Measurements from ENCODE around the gene KBTBD2. TPM values are rescaled to one million over a fixed set of nuclear protein-coding genes. Genes with fewer than 3 reads are reported as not detected.

Gene KBTBD2
- total RNA-seq: 62.9 and 81.2 TPM in 2 replicates

DNA sequence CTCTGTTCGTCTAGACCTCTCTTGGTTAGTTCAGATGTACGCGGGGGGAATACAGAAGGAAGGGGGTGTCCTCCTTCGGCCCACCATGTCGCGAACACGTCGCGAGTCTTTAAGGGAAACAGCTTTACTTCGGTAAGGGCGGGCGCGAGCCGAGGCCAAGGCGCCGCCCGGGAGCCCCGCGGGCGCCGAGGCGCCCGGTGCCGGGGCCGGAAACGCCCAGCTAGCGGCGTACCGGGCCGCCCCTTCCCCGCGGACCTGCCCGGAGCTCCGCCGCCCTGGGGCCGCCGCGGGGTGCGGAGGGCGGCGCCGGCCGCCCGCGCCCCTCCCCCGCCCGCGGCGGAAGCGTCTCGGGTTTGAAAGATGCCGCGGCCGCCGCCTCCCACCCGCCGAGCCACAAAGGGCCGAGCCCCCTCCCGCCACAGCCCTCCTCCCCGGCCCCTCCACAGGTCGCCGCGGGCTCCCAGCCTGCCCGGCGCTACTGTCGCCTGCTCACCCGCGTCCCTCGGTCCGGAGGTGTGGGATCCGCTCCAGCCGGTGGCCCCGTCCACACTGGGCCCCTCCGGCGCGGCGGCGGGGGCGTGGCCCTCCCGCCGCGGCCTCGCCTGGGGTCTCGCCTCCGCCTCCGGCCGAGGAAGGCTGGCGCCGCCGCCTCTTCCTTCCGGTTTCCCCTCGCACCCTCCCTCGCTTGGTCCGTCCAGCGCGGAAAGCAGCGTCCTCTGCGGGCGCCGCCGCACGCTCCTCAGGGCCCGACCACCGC, at the start of gene KBTBD2:
KBTBD2 (minus strand) TSS at position 718 of the 757 bp plus-strand sequence. CDS start 12,156 bp downstream, outside the sequence.

Other genes with a start within 250 kb of the KBTBD2 start
- gene FKBP9, start 65.7 kb upstream of the KBTBD2 start, total RNA-seq: 109 and 145 TPM in 2 replicates
- 21.4 and 25.1 TPM in 2 replicates for gene NT5C3A, start 171.0 kb upstream of the KBTBD2 start, total RNA-seq
- 11.2 and 13.6 TPM in 2 replicates for gene RP9, start 217.6 kb upstream of the KBTBD2 start, total RNA-seq
- gene BBS9, start 237.8 kb upstream of the KBTBD2 start, total RNA-seq: 11.4 and 15.8 TPM in 2 replicates